Activated T-cell treated with anti-CD3 and anti-CD28 coated beads for 4 hours (primary cell): ENCODE measurements around the gene TM6SF1.
"Not testable (repeated sequence)": the region's sequence is repeated elsewhere in the genome, so short reads cannot be mapped to it uniquely, and the experiment has no call there.

Experiments
- DNase-seq: peaks from one replicate; pipeline ENCODE4 v3.0.0-alpha.2; 2020

The TM6SF1 gene

DNA sequence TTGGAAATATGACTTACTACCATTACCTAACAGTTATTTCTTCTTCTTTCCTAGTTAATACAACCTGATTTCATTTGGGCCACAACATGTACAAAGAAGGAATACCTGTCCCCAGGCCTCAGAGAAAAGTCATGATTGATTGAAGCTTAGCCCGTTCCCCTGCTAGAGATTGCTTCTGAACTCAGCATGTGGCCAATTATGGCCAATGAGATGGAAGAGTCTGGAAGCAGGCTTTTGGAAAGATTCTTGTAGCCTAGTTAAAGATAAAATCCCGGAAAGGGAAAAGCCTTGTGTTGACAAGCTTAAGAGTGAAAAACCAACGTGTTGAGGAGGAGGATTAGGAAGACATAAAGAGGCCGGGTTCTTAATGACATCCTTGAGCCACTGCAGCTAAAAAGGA, 17.0 kb upstream of the TM6SF1 start:
- no peak for DNase-seq

DNA sequence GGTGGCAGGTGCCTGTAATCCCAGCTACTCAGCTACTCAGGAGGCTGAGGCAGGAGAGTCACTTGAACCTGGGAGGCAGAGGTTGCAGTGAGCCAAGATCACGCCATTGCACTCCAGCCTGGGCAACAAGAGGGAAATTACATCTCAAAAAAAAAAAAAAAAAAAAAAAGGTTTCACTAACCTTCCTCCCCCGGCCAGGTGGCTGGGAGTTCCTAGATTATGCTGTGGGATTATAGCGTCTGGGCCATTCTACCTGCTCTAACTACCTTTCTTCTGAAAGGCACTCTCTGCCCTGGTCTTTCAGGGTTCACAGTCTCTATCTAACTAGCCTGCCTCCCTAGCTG, 15.5 kb upstream of the TM6SF1 start:
- not testable (repeated sequence) for DNase-seq

DNA sequence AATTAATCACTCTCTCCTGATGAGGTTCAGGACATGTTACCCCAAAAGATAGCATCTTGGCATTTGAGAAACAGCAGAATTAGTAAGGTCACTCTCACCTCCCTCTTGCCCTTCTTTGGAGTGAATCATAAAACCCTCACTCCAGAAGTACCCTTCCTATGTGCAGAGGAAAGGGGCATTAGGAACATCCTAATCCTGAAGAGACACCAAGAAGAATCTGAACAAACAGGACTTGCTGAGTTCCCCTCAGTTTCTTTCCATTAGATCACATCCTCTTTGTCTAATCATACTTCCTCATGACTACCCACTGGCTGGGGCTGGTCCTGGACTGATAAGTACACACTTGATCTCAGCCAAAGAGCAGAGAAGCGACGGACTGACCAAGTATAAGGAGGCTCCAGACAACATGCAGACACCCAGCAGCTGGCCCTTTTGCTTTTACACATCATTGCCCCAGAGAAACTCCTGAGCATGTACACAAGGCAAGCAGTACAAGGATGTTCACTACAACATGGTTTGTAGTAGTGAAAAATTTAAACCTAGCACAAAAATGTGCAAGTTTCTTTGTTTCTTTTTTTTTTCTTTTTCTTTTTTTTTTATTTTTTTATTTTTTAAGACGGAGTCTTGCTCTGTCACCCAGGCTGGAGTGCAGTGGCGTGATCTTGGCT, 15.0 kb upstream of the TM6SF1 start:
- DNase-seq, result no peak

DNA sequence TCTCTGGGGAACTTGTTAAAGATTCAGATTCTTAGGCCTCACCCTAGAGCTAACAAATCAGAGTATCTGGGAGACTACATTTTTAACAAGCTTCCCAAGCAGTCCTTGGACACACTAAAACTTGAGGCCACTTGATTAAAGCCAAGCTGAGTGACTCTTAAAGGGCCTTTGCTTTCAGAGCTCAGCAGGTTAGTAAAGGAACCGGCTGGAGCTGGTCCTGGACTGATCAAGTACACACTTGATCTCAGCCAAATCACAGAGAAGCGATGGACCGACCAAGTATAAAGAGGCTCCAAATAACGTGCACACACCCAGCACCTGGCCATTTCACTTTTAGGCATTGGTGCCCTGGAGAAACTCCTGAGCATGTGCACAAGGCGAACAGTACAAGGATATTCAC, 12.9 kb upstream of the TM6SF1 start:
- DNase-seq, result no peak

DNA sequence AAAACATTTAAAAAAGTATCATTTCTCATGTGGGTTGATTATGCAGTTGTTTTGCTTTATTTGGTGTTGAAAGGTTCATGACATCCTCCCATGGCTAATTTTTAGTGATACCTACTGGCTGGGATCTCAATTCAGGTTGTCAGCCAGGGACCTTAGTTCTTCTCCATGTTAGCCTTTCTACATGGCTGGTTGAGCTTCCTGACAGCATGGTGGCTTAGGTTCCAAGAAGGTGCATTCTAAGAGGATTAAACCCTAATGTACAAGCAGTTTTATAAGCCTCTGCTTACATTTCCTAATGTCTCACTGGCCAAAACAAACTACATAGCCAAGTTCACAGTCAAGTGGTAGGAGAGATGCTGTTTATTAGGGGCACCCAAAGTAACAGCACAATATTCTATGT, 9.4 kb upstream of the TM6SF1 start:
- no peak for DNase-seq

DNA sequence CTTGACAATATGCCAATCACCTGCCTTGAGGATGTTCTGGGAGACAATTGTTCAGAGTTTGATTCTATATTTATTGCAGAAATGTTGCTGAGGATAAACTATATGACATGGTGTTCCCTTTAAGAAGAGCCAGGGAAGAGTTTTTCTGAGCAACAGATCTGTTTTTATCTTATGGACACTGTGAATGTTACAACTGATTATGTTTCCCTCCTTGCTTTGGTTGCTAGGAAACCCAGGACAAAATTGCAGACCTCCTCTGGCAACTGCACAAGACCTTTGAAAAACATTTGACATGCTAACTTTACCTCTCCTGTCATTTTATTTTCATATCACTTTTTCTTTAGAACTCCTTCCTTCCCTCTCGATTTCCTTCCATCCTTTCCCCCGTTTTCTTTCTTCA, 8.2 kb upstream of the TM6SF1 start:
- DNase-seq, result no peak

DNA sequence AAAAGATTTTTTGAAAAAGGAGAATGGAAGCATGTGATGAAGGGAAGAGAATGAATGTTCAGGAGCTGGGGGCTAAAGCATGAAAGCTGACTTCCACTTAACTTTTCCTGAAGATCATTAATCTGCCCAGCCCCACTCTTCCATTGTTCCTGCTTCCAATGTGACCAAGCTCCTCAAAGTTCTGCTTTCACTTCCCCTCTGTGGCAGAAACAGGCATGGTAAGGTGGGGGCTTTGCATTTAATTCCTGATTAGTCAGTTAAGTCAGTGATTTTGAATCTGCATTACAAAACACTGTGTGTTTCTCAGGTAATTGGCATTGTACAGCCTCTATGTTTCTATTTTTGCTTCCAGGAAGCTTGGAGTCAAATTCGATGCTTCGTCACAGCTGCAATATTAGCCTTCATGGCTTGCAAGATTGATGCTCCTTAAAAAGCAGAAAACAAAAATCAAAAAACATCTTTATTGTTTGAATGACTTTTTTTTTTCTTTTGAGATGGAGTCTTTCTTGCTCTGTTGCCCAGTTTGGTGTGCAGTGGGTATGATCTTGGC, 7.3 kb upstream of the TM6SF1 start:
- no peak for DNase-seq

DNA sequence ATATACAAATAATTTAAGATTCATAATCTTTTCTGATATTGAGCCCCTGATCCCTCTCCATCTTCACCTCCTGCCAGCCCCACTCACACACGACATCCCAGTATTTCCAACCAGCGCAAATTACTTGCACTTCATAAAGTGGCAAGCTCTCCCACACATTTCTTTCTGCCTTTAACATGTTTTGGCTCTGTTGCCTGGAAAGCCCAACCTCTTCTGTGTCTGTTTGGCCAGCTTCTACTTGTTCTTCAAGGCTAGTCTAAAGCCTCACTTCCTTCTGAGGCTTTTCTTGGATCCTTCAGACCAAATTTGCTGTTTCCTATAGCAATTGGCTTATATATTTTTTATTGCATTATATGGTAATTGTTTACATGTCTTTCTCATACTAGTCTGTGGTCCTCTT, 5.1 kb upstream of the TM6SF1 start:
- DNase-seq, result no peak

DNA sequence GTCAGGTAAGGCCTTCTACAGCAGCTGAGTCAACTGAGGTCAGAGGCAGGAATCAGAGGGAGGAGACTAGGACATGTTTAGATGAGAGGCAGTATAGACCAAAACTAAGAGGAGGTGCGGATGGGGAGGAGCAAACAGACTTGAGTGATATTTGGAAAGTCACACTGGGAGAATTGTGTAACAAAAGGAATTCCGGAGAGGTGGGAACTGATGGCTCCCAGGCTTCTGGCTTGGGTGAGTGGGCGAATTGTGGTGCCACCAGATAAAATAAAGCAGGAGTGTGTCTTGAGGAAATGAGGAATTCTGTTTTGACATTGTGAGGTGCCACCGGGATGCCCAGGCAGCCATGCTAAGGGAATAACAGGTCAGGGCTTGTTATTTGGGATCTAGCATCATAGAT, 3.3 kb upstream of the TM6SF1 start:
- DNase-seq, result no peak

DNA sequence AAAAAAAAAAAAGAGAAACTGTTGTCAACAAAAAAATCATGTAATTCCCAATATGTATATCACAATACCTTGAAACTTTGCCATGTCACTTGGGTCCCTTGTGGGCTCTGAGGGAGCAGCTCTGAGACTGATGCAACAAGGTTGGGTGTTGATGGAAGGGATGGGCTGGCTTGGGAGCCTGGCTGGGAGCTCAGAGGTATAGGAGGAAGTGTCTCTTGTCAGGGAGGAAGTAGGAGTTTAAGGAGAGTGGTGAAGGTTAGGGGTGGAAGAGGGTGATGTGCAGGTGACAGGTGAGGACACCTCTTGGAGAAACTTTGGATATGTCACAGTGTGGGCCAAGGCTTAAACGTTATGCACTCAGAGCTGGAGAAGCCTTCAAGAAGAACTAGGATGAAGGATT, 2.0 kb upstream of the TM6SF1 start:
- DNase-seq, result no peak

DNA sequence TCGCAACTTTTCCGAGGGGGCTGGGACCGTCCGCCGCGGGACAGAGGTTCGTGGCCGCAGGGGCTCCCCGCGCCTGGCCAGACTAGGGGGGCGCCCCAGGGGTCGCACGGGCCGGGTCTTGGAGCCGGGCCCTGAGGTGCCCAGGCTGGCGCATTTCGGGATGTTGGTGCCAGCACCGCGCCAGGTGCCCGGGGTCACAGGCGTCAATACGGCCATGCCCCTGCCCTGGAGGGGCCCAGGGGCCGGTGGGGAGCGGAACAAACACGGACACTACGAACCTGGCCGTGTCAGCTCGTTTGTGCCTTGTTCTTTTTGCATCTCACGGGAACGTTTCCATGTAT, 366 bp downstream of the TM6SF1 start:
- no peak for DNase-seq

DNA sequence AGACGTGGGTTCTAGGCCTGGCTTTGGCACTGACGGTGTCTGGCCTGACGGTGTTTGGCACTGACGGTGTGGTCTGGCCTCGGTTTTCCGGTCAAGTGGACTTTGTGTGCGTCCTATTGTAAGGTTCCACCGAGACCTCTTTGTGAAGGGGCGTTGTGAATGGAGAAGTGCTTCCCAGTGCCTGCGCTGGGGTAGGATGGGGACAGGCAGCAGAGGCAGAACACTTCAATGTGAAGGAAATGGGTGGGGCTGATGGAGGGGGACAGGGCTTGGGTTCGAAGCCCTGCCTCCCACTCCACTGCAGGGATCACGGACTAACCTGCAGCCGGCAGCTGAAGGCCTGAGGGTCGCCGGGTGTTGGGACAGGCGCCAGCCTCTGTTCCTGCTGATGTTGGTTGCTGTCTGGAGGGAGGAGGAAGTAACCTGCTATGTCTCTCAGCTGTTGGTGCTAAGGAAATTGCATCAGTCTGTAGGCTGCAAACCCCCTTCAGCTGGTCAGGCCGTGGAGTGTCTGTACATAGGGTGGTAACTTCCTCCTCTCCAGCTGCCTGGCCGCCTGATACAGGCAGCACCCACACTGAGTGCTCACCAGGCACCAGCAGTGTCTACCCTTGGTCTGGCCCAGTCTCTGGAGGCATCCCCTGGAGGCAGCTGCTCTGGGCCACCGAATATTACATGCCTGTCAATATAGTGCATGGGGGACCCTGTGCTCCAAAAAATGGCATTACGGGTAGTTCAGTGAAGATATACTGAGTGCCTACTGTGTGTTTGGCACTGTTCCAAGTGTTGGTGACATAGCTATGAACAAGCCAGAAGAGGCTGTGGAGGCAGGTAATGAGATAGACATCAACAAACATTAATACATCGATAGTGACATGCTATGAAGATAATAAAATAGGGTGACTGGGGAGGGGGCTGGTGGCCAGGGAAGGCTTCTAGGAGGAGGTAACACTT, 1.1 kb downstream of the TM6SF1 start:
- no peak for DNase-seq

DNA sequence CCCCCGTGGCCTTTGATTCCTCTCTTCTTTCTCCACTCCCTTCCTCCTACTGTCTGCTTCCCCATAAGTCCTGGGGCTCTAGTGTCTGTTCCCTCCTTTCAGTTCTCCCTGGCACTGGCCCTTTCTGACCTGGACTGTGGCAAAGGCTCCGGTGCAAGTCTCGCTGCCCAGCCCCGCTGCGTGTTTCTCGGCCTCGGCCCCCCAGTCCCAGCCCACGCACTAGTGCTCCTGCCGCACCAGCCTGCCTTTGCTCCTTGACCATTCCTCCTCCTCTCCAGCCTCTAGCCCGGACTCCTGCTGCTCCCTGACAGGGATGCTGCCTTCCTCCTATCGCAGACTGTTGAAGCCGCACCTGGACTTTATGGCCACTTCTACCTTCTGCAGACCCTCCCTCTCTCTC, 2.1 kb downstream of the TM6SF1 start:
- DNase-seq, result no peak

DNA sequence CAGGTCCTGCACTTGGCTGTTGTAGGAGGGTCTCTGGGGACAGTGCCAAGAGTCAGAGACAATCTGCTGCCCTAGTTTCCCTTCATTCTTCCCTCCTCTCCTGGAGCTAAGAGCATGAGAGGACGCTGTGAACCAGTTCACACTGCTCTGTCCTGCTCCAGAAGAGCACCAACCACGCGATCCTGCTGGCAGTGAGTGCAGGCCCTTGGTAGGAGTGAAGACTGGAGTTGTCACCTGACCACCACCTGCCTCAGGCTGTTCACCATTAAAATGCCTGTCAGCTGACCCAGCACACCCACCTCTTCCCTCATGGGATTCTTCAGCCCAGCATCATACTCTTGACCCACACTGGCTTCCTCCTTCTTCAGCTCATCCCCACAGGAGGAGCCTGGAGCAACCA, 2.9 kb downstream of the TM6SF1 start:
- no peak for DNase-seq

DNA sequence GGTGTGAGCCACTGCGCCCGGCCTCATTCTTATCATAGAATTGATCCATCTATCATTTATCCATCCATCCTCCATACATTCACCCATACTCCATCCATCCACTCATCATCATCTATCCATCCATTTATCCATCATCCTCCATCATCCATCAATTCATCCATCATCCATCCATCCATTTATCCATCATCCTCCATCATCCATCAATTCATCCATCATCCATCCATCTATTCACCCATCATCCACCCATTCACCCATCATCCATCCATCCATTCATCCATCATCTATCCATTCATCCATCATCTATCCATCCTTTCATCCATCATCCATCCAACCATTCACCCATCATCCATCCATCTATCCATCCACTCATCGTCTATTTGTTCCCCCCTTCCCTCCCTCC, 3.7 kb downstream of the TM6SF1 start:
- no peak for DNase-seq

DNA sequence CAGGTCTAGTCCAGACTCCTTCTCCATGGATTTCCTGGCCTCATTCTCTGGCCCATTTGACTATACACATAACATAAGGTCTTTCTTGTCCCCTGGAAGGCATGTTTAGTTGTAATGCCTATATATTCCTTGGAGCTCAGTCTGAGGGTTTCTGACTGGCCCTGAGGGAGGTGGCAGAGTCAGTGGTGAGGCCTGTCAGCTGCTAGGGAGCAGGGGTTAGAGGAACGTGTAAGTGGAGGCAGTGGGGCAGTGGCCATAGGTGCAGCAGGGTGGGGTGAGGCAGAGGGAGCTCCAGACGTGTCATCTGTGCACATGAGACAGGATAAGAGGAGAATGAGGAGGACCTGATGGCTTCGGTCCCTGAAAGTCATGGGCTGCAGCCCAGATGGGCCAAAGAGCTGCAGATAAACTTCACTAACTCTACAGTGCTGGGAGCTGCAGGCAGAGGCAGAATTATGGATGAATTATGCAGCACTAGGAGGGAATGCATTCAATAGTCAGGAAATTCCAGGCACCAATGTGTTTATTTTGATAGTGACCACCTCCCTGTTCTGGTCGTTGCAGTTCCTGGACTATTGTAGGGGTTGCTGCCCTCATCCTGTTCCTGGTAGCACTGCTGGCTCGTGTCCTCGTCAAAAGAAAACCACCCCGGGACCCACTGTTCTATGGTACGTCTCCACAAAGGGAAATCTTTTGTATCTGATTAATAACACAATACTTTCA, 4.9 kb downstream of the TM6SF1 start:
- no peak for DNase-seq

DNA sequence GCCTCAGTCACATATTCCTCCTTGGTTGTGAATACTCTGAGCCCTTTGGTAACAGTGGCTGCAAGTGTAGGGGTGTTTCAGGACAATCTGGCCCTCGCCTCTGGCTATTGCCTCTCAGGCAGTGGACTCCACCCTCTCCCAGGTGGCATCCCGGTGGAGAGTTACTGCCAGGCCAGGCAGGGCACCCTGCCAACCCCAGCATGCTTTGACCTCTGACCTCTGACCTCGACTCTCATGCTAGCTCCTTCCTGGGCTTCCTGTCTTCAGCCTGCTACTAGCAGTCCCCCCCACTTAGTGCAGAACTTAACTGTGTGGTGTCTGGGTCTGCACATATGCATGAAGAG, 5.5 kb downstream of the TM6SF1 start:
- no peak for DNase-seq

DNA sequence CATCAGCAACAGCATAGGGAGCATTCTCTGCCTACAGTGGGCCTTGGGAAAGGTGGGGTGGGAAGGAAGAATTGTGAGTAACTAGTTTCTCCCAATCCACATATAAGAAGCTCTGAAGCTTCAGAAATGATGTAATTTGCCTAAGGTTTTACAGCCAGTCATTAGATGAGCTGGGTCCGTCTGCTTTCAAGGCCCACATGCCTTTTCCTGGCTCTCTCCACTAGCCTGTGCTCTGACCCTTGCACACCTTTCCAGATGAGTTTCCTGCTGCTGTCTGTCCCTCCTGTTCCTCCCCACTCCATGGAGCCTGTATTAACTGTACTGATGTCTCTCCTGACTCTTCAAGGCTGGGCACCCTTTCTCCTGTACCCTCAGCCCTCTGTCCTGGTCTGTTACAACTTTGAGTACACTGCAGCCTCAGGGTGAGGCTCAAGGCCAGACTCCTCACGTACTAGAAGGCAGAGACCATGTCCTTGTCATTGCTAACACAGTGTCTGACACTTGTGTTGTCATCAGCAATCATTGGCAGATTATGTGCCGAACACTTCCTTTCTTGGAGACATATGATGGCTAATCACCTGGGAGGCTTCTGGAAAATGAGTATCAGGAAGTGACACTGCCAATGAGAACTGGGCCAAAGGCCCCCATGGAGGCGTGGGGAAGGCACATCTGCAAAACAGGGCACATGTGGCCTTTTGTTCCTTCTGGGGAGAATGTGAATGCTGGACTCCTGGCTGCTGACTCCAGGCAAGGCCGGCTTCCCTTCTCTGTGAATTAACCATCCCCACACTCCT, 6.6 kb downstream of the TM6SF1 start:
- DNase-seq, result no peak

DNA sequence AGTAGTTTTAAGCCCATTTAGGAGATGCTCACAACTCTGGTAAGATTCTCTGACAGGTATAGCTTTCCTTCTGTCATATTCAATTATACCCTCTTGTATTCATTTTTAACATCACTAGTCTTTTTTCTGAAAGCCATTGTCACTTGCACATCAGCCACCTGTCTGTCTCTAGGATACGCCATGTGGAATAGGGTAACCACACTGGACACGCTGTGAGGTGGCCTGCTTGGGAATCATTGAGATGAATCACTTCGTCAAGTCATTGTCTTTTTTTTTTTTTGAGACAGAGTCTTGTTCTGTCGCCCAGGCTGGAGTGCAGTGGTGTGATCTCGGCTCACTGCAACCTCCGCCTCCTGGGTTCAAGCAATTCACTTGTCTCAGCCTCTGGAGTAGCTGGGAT, 7.4 kb downstream of the TM6SF1 start:
- no peak for DNase-seq

DNA sequence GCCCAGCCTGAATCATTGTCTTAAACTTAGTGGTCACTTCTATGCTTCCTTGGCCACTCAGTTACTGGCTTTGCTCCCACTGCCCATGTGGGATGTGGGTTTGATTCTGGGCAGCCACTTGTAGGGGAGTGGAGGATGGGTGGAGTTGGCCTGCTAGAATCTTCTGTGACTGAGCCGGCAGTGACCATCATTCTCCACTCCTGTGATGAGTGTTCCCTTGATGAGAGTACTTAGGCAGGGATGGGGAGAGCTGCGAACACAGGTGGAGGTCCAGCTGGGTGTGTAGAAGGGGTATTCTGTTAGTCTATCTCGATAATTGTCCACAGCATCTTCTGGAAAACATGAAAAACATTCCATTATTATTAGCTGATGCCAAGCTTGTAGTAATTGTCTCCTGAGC, 8.0 kb downstream of the TM6SF1 start:
- no peak for DNase-seq

DNA sequence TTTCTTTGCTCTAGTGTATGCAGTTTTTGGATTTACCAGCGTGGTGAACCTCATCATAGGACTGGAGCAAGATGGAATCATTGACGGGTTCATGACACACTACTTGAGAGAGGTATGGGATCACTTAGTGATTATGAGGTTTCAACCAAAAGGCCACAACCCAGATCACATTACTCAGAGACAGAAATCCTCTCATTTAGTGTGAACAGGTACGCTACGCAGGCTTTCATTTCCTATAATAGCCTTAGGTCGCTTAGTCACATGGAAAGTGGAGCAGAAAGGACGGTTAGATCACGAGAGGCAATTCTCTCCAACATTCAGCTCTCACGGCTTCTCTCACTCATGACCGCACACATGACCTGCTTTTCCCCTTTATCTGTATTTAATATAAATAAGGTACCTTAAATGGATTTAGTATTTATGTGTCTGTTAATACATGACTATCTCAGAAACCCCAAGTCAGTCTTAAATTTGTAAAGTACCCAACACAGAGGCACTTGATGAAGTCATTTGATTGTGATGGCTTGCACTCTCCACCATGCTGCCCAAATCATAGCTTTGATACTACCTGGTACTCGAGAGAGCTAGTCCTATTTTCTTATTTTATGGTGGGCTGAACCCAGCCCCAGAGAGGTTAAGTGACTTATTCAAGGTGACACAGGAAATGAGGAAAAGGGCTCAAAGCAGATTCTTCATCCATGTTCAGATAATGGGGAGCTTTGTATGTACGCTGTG, 8.6 kb downstream of the TM6SF1 start:
- DNase-seq, result no peak

DNA sequence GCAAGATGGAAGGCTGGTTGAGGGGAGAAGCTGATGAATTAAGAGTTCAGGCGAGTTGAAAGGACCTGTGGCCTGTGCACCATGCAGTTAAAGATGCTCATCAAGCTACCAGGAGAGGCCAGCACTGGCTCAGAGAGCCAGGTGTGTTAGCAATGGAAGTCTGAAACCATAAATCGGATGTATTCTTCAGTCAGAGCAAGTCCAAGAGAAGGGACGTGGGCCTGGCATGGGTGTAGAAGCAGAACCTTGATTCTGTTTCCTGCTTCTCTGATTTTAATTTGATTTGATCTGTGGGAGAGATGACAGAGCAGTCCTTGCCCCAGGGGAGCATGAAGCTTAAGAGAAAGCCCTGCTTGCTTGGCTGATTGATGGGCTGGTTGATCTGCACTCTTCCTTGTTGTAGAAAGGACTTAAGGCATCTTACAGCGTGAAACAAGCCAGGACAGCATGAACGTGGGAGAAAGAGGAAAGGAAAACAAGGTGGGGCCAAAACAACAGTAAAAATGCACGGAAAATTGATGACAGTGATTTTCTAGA, 10.9 kb downstream of the TM6SF1 start:
- no peak for DNase-seq
